Measurements from ENCODE around the gene ETV4.

ETV4 gene

GRCh38 chr17:43549496-43549895, 3.4 kb upstream of the ETV4 start:
- no peak for DNase-seq (ENCODE audit: insufficient read length, low spot score)
- FAIRE-seq, result no peak
- TF ChIP-seq CTCF (IDR thresholded peaks at IDR 0.05; ENCODE audit: insufficient read depth, missing control alignments), result no peak

- DNase-seq (ENCODE audit: insufficient read length, low spot score) (no peak), FAIRE-seq (no peak)
Observed at GRCh38 chr17:43548689-43549379, 2.7 kb upstream of the ETV4 start.

GRCh38 chr17:43547659-43548256, 1.6 kb upstream of the ETV4 start:
- no peak for FAIRE-seq
- no peak for TF ChIP-seq CTCF (IDR thresholded peaks at IDR 0.05; ENCODE audit: insufficient read depth, missing control alignments)
- DNase-seq (ENCODE audit: insufficient read length, low spot score), result no peak

More at GRCh38 chr17:43548689-43549379, 2.7 kb upstream of the ETV4 start:
- TF ChIP-seq CTCF (IDR thresholded peaks at IDR 0.05; ENCODE audit: insufficient read depth, missing control alignments), result no peak

- TF ChIP-seq CTCF (IDR thresholded peaks at IDR 0.05; ENCODE audit: insufficient read depth, missing control alignments), result no peak
- FAIRE-seq, result no peak
- no peak for DNase-seq (ENCODE audit: insufficient read length, low spot score)
Observed at GRCh38 chr17:43547189-43547550, 1.0 kb upstream of the ETV4 start.

GRCh38 chr17:43545383-43545632, 832 bp downstream of the ETV4 start:
- no peak for TF ChIP-seq CTCF (IDR thresholded peaks at IDR 0.05; ENCODE audit: insufficient read depth, missing control alignments)

GRCh38 chr17:43543771-43544575, 2.2 kb downstream of the ETV4 start:
- DNase-seq (ENCODE audit: insufficient read length, low spot score) (no peak), FAIRE-seq (no peak)
- TF ChIP-seq CTCF (IDR thresholded peaks at IDR 0.05; ENCODE audit: insufficient read depth, missing control alignments), result no peak

More at GRCh38 chr17:43545383-43545632, 832 bp downstream of the ETV4 start:
- FAIRE-seq, result no peak
- no peak for DNase-seq (ENCODE audit: insufficient read length, low spot score)

GRCh38 chr17:43543300-43543699, 2.8 kb downstream of the ETV4 start:
- FAIRE-seq, result no peak

More at GRCh38 chr17:43543300-43543699, 2.8 kb downstream of the ETV4 start:
- no peak for DNase-seq (ENCODE audit: insufficient read length, low spot score)
- no peak for TF ChIP-seq CTCF (IDR thresholded peaks at IDR 0.05; ENCODE audit: insufficient read depth, missing control alignments)

All from D721Med (cell line).